Liver (tissue), 9 donors: ENCODE results near the gene ECI2. TPM values are rescaled to one million over a fixed set of nuclear protein-coding genes. Genes with fewer than 3 reads are reported as not detected.

Source experiments
- DNase-seq: peaks from one replicate; pipeline ENCODE4 v3.0.0-alpha.2; 2017; ENCODE audit warnings: low spot score
- H3K27ac ChIP-seq, 2 donors: one replicate each; pipeline ENCODE4 v1.7.0; 2013; ENCODE audit warnings: inconsistent platforms in 2 of 2, low read length in 2 of 2, control low read depth in 1 of 2, low read depth in 1 of 2, mild to moderate bottlenecking in 1 of 2
- H3K27me3 ChIP-seq, 4 donors: one replicate each; pipeline versions ENCODE4 v1.6.1 to v1.7.0; 2013; ENCODE audit warnings: low read length in 3 of 4, inconsistent platforms in 1 of 4, mild to moderate bottlenecking in 1 of 4, moderate library complexity in 1 of 4; ENCODE audit not compliant: control insufficient read depth in 4 of 4, insufficient read depth in 4 of 4
- H3K36me3 ChIP-seq, 4 donors: one replicate each; pipeline versions ENCODE4 v1.6.1 to v1.7.0; 2013; ENCODE audit warnings: low read length in 3 of 4, mild to moderate bottlenecking in 3 of 4, low read depth in 1 of 4, moderate library complexity in 1 of 4; ENCODE audit not compliant: control insufficient read depth in 4 of 4, insufficient read depth in 3 of 4
- H3K4me1 ChIP-seq, 4 donors: one replicate each; pipeline versions ENCODE4 v1.6.1 to v1.7.0; 2013; ENCODE audit warnings: low read length in 3 of 4, mild to moderate bottlenecking in 3 of 4, moderate library complexity in 1 of 4; ENCODE audit not compliant: control insufficient read depth in 4 of 4, insufficient read depth in 4 of 4
- H3K4me3 ChIP-seq, 3 donors: one replicate each; pipeline versions ENCODE4 v1.6.1 to v1.7.0; 2013; ENCODE audit warnings: low read length in 3 of 3, control low read depth in 1 of 3, low read depth in 1 of 3, mild to moderate bottlenecking in 1 of 3
- H3K9ac ChIP-seq, 2 donors: one replicate each; pipeline ENCODE4 v1.7.0; 2013; ENCODE audit warnings: low read length in 2 of 2, mild to moderate bottlenecking in 2 of 2, moderate library complexity in 2 of 2, control low read depth in 1 of 2, low read depth in 1 of 2
- H3K9me3 ChIP-seq, 4 donors: one replicate each; pipeline versions ENCODE4 v1.6.1 to v1.7.0; 2013; ENCODE audit warnings: low read length in 3 of 4; ENCODE audit not compliant: control insufficient read depth in 4 of 4
- CTCF ChIP-seq: fragments of 150-350 bp; IDR thresholded peaks from 2 replicates; pipeline ENCODE4 v1.5.1; 2017; ENCODE audit warnings: improper control_type of control experiment, low read depth, low read length; ENCODE audit not compliant: missing input control
- EGR1 ChIP-seq, 2 donors: IDR thresholded peaks; 2 replicates each; pipeline ENCODE4 v1.6.1; 2016 to 2018; ENCODE audit warnings: antibody characterized with exemption in 2 of 2, low read depth in 2 of 2
- FOXA1 ChIP-seq: IDR thresholded peaks from 2 replicates; pipeline ENCODE4 v1.6.1; 2016; ENCODE audit warnings: antibody characterized with exemption
- FOXA2 ChIP-seq: IDR thresholded peaks from 2 replicates; pipeline ENCODE4 v1.6.1; 2016; ENCODE audit warnings: antibody characterized with exemption
- GABPA ChIP-seq, 2 donors: IDR thresholded peaks in 1 of 2; conservative IDR thresholded peaks in 1 of 2; 2 replicates each; pipeline ENCODE4 v1.6.1; 2016; ENCODE audit warnings: antibody characterized with exemption in 2 of 2, mild to moderate bottlenecking in 1 of 2, moderate library complexity in 1 of 2
- HNF4A ChIP-seq, 2 donors: conservative IDR thresholded peaks; 2 replicates each; pipeline ENCODE4 v1.6.1; 2016; ENCODE audit warnings: antibody characterized with exemption in 2 of 2, mild to moderate bottlenecking in 2 of 2
- HNF4G ChIP-seq: IDR thresholded peaks from 2 replicates; pipeline ENCODE4 v1.6.1; 2016; ENCODE audit warnings: antibody characterized with exemption
- JUND ChIP-seq, 2 donors: IDR thresholded peaks; 2 replicates each; pipeline ENCODE4 v1.6.1; 2016; ENCODE audit warnings: antibody characterized with exemption in 2 of 2
- MAX ChIP-seq: IDR thresholded peaks from 2 replicates; pipeline ENCODE4 v1.6.1; 2016; ENCODE audit warnings: antibody characterized with exemption
- NR2F2 ChIP-seq: IDR thresholded peaks from 2 replicates; pipeline ENCODE4 v1.6.1; 2016; ENCODE audit warnings: antibody characterized with exemption
- RAD21 ChIP-seq, 2 donors: IDR thresholded peaks; 2 replicates each; pipeline ENCODE4 v1.6.1; 2016; ENCODE audit warnings: antibody characterized with exemption in 2 of 2, mild to moderate bottlenecking in 2 of 2
- REST ChIP-seq: IDR thresholded peaks from 2 replicates; pipeline ENCODE4 v1.6.1; 2016; ENCODE audit warnings: antibody characterized with exemption, mild to moderate bottlenecking
- SP1 ChIP-seq: IDR thresholded peaks from 2 replicates; pipeline ENCODE4 v1.6.1; 2018; ENCODE audit warnings: antibody characterized with exemption, mild to moderate bottlenecking
- TAF1 ChIP-seq: conservative IDR thresholded peaks from 2 replicates; pipeline ENCODE4 v1.6.1; 2016; ENCODE audit warnings: antibody characterized with exemption, mild to moderate bottlenecking
- ZBTB33 ChIP-seq: IDR thresholded peaks from 2 replicates; pipeline ENCODE4 v1.6.1; 2016; ENCODE audit warnings: antibody characterized with exemption
- WGBS: extraction: QIAGEN DNeasy Blood & Tissue Kit; methylation state at CpG from one replicate; pipeline ENCODE4 v1.1.7; 2013; 5-methylcytosine and 5-hydroxymethylcytosine counted together
- polyA plus RNA-seq, 2 donors: library from polyadenylated mRNA; stranded (reverse) in 1 of 2; unstranded in 1 of 2; fragments of 200-250 nt in 1 of 2; fragments of >200 nt in 1 of 2; fragmentation: Nextera tagmentation in 1 of 2; extraction: Ambion mirVana in 1 of 2; gene quantifications; one replicate each; pipeline versions ENCODE4 v1.2.1 to v1.2.3, GENCODE V29; 2013 to 2015
- total RNA-seq, 2 donors: library from RNA; depleted of rRNA; stranded (reverse); fragments of >200 nt; gene quantifications; one replicate each; pipeline ENCODE4 v1.2.3, GENCODE V29; 2014
- donor health status: healthy.
- donor health status: healthy.
- donor health status: healthy.
- donor health status: healthy.
- donor health status: healthy.

The ECI2 gene
- total and polyA plus RNA-seq, 4 donors, result 79.5 to 158 (median 126) TPM

GRCh38 chr6:4105980-4106536, 29.3 kb downstream of the ECI2 start:
- Histone ChIP-seq H3K4me3 (no peak overlapping the region), H3K27me3 (no peaks in the 10 kb centered on the region), H3K9me3 (no peaks in the 10 kb centered on the region), H3K36me3 (no peaks in the 10 kb centered on the region), H3K9ac (no peak overlapping the region), H3K4me1 (peaks cover 0 to 6% (median 0%) of the 10 kb centered on the region in 4 donors), H3K27ac (no peak overlapping the region)
- TF ChIP-seq MAX, result no peak
- no peak for TF ChIP-seq HNF4G
- TF ChIP-seq NR2F2, result no peak
- TF ChIP-seq CTCF, result no peak
- TF ChIP-seq ZBTB33, result no peak
- no peak for TF ChIP-seq EGR1 (IDR thresholded peaks at IDR 0.05; ENCODE audit: low read depth in 2 of 2)
- no peak for TF ChIP-seq GABPA (IDR thresholded peaks at IDR 0.05 in 1 of 2, conservative IDR thresholded peaks at IDR 0.05 in 1 of 2)
- WGBS, result 89% methylated on average over 4 of the region's 4 CpGs
- no peak for DNase-seq

GRCh38 chr6:4103929-4104328, 31.4 kb downstream of the ECI2 start:
- Histone ChIP-seq H3K9ac (no peak overlapping the region), H3K27ac (no peak overlapping the region), H3K9me3 (no peaks in the 10 kb centered on the region), H3K27me3 (no peaks in the 10 kb centered on the region), H3K4me3 (no peak overlapping the region), H3K36me3 (no peaks in the 10 kb centered on the region), H3K4me1 (peaks cover 0 to 6% (median 0%) of the 10 kb centered on the region in 4 donors)
- TF ChIP-seq MAX (no peak), FOXA2 (no peak)
- DNase-seq, result no peak
- 93% methylated on average over 5 of the region's 5 CpGs for WGBS

- Histone ChIP-seq H3K4me1 (peaks cover 0 to 6% (median 0%) of the 10 kb centered on the region in 4 donors), H3K36me3 (no peaks in the 10 kb centered on the region), H3K27me3 (no peaks in the 10 kb centered on the region), H3K4me3 (no peak overlapping the region), H3K9me3 (no peaks in the 10 kb centered on the region), H3K27ac (no peak overlapping the region), H3K9ac (no peak overlapping the region)
- WGBS, result 29% methylated on average over 6 of the region's 6 CpGs
- no peak for DNase-seq
- TF ChIP-seq FOXA1 (no peak), HNF4G (no peak), RAD21 (IDR thresholded peaks at IDR 0.05) (no peak), JUND (IDR thresholded peaks at IDR 0.05) (no peak), REST (no peak), HNF4A (conservative IDR thresholded peaks at IDR 0.05) (no peak), SP1 (no peak), TAF1 (no peak), ZBTB33 (no peak), GABPA (IDR thresholded peaks at IDR 0.05 in 1 of 2, conservative IDR thresholded peaks at IDR 0.05 in 1 of 2) (no peak)
Observed at GRCh38 chr6:4102687-4103244, 32.6 kb downstream of the ECI2 start.
